Measurements from ENCODE around the gene LRP1. TPM values are rescaled to one million over a fixed set of nuclear protein-coding genes. Genes with fewer than 3 reads are reported as not detected.

Gene LRP1
- total RNA-seq, 2 donors from 2014 or later = 663 to 755 TPM

DNA sequence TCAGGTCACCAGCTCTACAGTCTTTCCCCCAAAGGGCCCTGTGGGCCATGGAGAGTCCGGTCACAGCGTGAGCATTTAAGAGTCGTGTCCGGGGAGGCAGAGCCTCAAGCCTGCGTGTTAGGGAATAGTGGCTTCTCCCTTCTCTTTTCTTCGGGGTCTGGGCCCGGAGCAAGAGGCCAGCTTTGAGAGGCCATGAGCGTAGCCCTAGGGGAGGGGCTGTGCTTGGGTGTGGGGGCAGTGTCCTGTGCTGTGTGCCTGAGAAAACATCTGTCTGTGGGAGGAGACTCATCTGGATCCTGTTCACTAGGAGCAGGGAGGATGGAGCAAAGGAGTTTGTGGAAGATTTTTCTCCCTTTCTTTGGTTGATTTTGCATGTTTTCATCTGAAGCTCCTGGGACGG lies 13.8 kb downstream of the LRP1 start:
- H3K27ac ChIP-seq = peak overlapping the region; percentile 56 to 57
- TF ChIP-seq, protein P1, sequence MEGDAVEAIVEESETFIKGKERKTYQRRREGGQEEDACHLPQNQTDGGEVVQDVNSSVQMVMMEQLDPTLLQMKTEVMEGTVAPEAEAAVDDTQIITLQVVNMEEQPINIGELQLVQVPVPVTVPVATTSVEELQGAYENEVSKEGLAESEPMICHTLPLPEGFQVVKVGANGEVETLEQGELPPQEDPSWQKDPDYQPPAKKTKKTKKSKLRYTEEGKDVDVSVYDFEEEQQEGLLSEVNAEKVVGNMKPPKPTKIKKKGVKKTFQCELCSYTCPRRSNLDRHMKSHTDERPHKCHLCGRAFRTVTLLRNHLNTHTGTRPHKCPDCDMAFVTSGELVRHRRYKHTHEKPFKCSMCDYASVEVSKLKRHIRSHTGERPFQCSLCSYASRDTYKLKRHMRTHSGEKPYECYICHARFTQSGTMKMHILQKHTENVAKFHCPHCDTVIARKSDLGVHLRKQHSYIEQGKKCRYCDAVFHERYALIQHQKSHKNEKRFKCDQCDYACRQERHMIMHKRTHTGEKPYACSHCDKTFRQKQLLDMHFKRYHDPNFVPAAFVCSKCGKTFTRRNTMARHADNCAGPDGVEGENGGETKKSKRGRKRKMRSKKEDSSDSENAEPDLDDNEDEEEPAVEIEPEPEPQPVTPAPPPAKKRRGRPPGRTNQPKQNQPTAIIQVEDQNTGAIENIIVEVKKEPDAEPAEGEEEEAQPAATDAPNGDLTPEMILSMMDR (IDR thresholded peaks at IDR 0.05) = no peak
- peaks cover 73% of the 10 kb centered on the region for H3K36me3 ChIP-seq
- ATAC-seq (ENCODE audit: insufficient number of reproducible peaks, low FRiP score, low read depth) = no peak
- H3K4me3 ChIP-seq = no peak overlapping the region
- H3K9me3 ChIP-seq = no peaks in the 10 kb centered on the region
- DNase-seq (ENCODE audit: low spot score) = no peak
- peaks cover 38 to 80% of the 10 kb centered on the region in 2 donors for H3K4me1 ChIP-seq (ENCODE audit: control insufficient read depth in 1 of 2, low read depth in 2 of 2)
- no peaks in the 10 kb centered on the region for H3K27me3 ChIP-seq (replicated peaks; ENCODE audit: insufficient read depth)

DNA sequence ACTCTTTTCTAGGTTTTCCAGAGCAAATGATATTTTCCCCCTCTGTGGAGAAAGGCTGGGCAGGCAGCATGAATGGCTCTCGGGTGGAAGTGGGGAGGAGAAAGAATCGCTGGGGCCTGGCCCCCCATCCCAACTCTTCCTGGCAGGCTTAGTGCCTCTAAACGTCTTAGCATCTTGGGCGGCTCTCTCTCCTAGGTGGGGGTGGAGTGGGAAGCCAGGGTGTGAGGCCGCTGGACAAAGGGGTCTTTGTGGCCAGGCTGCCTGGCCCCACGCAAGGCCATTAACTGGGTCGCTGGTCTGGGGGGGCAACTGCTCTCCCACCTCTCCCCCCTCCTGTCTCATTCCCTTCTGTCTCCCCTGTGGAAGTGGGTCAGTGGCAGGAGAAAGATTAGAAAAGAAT lies 14.4 kb downstream of the LRP1 start:
- Histone ChIP-seq H3K9me3 (no peaks in the 10 kb centered on the region), H3K27ac (peak overlapping the region; percentile 56 to 57), H3K36me3 (peaks cover 73% of the 10 kb centered on the region), H3K4me3 (no peak overlapping the region), H3K4me1 (ENCODE audit: control insufficient read depth in 1 of 2, low read depth in 2 of 2) (peaks cover 41 to 80% of the 10 kb centered on the region in 2 donors), H3K27me3 (replicated peaks; ENCODE audit: insufficient read depth) (no peaks in the 10 kb centered on the region)
- TF ChIP-seq, protein P1 (IDR thresholded peaks at IDR 0.05) = no peak
- ATAC-seq (ENCODE audit: insufficient number of reproducible peaks, low FRiP score, low read depth) = no peak
- DNase-seq (ENCODE audit: low spot score) = no peak

DNA sequence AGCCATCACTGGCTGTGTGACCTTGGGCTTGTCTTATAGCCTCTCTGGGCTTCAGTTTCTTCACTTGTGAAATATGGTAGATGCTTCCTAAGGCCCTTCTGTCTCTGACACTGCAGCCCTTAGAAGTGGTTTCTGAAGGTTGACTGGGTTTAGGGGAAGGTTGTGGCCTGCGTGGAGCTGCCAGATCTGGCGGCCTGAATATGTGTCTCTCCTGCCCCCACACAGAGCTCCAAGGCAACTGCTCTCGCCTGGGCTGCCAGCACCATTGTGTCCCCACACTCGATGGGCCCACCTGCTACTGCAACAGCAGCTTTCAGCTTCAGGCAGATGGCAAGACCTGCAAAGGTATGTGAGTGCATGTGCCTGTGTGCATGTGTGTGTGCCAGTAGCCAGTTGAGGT lies 15.2 kb downstream of the LRP1 start:
- H3K4me3 ChIP-seq = no peak overlapping the region
- TF ChIP-seq, protein P1 (IDR thresholded peaks at IDR 0.05) = no peak
- H3K27ac ChIP-seq = peak overlapping the region; percentile 56 to 57
- ATAC-seq (ENCODE audit: insufficient number of reproducible peaks, low FRiP score, low read depth) (no peak), DNase-seq (ENCODE audit: low spot score) (no peak)
- H3K27me3 ChIP-seq (replicated peaks; ENCODE audit: insufficient read depth) = no peaks in the 10 kb centered on the region
- H3K9me3 ChIP-seq = no peaks in the 10 kb centered on the region
- peaks cover 69% of the 10 kb centered on the region for H3K36me3 ChIP-seq
- H3K4me1 ChIP-seq (ENCODE audit: control insufficient read depth in 1 of 2, low read depth in 2 of 2) = peaks cover 45 to 80% of the 10 kb centered on the region in 2 donors

DNA sequence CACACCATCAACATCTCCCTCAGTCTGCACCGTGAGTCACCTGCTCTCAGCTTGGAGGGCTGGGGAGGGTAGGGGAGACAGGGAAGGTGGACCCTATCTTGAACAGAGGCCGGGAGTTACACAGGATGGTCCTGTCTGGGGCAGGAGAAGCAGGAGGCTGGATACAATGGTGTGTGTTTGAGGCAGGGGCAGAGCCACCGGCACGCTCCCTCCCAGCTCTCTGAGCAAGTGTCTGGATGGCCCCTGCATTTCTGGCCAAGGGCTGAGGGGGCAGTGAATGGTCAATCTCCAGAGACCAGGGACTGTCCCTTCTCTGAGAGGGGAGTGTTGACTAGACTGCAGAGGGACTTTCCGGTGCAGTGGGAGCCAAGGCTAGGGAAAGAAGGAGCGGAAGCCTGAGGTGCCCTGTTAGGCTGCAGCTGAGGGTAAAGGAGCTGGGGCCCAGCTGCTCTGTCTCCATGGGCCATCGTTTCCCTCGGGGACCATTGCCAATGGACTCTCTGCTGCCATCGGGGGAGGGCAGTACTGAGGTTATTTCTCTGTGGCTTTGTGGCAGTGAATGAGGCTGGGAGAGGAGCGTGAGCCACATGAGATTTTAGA lies 17.3 kb downstream of the LRP1 start:
- DNase-seq (ENCODE audit: low spot score) (no peak), ATAC-seq (ENCODE audit: insufficient number of reproducible peaks, low FRiP score, low read depth) (no peak)
- Histone ChIP-seq H3K27ac (peak overlapping the region; percentile 96 to 97), H3K36me3 (peaks cover 48% of the 10 kb centered on the region), H3K4me3 (no peak overlapping the region), H3K9me3 (no peaks in the 10 kb centered on the region), H3K4me1 (ENCODE audit: control insufficient read depth in 1 of 2, low read depth in 2 of 2) (peaks cover 56 to 81% of the 10 kb centered on the region in 2 donors), H3K27me3 (replicated peaks; ENCODE audit: insufficient read depth) (no peaks in the 10 kb centered on the region)
- TF ChIP-seq, protein P1 (IDR thresholded peaks at IDR 0.05) = no peak

DNA sequence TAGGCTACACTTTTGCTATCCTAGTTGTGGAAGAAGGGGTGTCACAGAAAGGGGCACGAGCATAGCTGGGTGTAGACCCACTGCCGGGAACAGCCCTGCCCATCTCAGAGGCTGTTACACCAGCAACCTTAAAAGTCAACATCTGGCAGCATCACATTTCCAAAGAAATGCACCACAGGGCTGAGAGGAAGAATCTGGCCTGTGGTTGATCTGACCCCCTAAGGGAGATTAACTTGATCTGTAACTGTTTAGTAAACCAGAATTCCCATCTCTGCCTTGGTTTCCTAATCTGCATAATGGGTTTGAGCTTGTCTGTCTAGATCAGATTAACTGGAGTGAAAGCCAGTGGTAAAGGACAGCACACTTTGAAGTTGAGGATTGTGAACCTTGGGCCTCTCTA lies 17.8 kb downstream of the LRP1 start:
- ATAC-seq (ENCODE audit: insufficient number of reproducible peaks, low FRiP score, low read depth) = no peak
- Histone ChIP-seq H3K36me3 (peaks cover 43% of the 10 kb centered on the region), H3K9me3 (no peaks in the 10 kb centered on the region), H3K27ac (peak overlapping the region; percentile 96 to 97), H3K4me3 (no peak overlapping the region), H3K4me1 (ENCODE audit: control insufficient read depth in 1 of 2, low read depth in 2 of 2) (peaks cover 61 to 81% of the 10 kb centered on the region in 2 donors), H3K27me3 (replicated peaks; ENCODE audit: insufficient read depth) (no peaks in the 10 kb centered on the region)
- TF ChIP-seq, protein P1 (IDR thresholded peaks at IDR 0.05) = no peak
- no peak for DNase-seq (ENCODE audit: low spot score)
